ENCODE measurements around the gene PLEKHG4B.
"Not testable (repeated sequence)": the region's sequence is repeated elsewhere in the genome, so short reads cannot be mapped to it uniquely, and the experiment has no call there.

The PLEKHG4B gene

DNA sequence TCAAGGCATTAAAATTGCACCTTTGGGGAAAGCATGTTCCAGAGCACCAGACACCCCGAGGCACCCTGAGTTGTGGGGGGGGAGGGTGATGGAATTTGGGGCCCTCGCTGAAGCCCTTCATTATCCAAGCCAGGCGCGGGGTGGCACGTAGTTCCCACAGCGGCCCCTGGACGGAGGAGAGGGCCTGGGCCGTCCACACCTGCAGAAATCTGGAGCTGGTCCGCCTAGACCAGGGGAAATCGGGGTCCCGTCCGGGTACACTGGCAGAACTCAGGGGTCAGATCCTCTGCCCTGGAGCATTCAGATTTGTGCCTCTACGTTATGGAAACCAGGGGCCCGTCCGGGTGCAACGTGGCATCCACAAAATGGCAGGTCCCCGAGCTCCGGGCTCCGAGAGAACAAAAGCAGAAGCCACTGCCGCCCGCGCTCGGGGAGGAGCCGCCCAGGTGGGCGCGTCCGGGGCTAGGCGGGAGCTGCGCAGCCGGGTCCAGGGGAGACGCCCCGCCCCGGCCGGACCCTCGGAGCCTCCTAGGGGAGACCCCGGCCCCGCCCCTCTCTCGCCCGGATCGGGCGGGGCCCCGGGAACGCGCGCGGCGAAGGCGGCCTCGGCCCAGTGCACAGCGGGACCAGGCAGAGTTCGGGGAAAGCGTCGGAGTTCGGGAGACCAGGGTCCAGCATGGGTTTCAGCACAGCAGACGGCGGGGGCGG is at the start of gene PLEKHG4B:
Gene PLEKHG4B (plus strand): TSS at position 613 of the 708 bp plus-strand sequence. CDS start 64 bp downstream, at position 677.
- H3K27me3 Mint-ChIP-seq (ENCODE audit: low read depth): peaks cover 56% of the 10 kb centered on the region
- no peak within 1 kb of the TSS for H3K4me3 Mint-ChIP-seq
- H3K27ac Mint-ChIP-seq: no peak within 1 kb of the TSS
- no peaks in the 10 kb centered on the region for H3K36me3 Mint-ChIP-seq (ENCODE audit: low read depth)
- H3K9me3 Mint-ChIP-seq: no peaks in the 10 kb centered on the region
- H3K4me1 Mint-ChIP-seq (ENCODE audit: low read depth): no peaks in the 10 kb centered on the region

- Mint-ChIP-seq H3K9me3 (no peaks in the 10 kb centered on the region), H3K4me3 (no peak overlapping the region), H3K27ac (no peak overlapping the region), H3K4me1 (ENCODE audit: low read depth) (no peaks in the 10 kb centered on the region), H3K27me3 (ENCODE audit: low read depth) (no peaks in the 10 kb centered on the region), H3K36me3 (ENCODE audit: low read depth) (no peaks in the 10 kb centered on the region)
Observed at GRCh38 chr5:42250-42649, 49.7 kb upstream of the PLEKHG4B start.

DNA sequence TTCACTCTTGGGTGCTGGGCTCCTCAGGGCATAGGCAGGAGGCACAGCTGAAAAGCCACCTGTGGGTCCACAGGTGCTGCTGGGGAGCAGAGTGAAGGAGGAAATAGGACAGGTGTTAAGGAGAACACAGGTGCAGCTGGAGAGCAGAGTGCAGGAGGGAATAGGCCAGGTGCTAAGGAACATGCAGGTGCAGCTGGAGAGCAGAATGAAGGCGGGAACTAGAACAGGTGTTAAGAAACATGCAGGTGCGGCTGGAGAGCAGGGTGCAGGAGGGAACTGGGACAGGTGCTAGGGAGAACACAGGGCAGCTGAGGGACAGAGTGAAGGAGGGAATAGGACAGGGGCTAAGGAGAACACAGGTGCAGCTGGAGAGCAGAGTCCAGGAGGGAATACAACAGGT is 43.8 kb upstream of the PLEKHG4B start:
- Mint-ChIP-seq H3K4me3 (no peak overlapping the region), H3K27me3 (ENCODE audit: low read depth) (peaks cover 17% of the 10 kb centered on the region), H3K36me3 (ENCODE audit: low read depth) (no peaks in the 10 kb centered on the region), H3K4me1 (ENCODE audit: low read depth) (no peaks in the 10 kb centered on the region), H3K27ac (no peak overlapping the region), H3K9me3 (peaks cover 3% of the 10 kb centered on the region)

DNA sequence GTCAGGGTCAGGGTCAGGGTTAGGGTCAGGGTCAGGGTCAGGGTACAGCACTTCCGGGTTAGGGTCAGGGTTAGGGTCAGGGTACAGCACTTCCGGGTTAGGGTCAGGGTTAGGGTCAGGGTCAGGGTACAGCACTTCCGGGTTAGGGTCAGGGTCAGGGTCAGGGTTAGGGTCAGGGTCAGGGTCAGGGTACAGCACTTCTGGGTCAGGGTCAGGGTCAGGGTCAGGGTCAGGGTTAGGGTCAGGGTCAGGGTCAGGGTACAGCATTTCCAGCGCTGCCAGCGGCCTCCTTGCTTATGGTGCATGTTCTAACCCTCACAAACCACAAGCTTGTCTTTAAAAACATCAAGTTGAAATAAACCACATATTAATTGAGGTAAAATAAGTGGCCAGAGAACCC is 42.4 kb upstream of the PLEKHG4B start:
- not testable (repeated sequence) for H3K36me3 Mint-ChIP-seq (ENCODE audit: low read depth); H3K4me1 Mint-ChIP-seq (ENCODE audit: low read depth); H3K4me3 Mint-ChIP-seq; H3K27ac Mint-ChIP-seq; H3K9me3 Mint-ChIP-seq
- peaks cover 22% of the 10 kb centered on the region for H3K27me3 Mint-ChIP-seq (ENCODE audit: low read depth)

GRCh38 chr5:49953-50544 is 41.9 kb upstream of the PLEKHG4B start:
- peaks cover 3% of the 10 kb centered on the region for H3K9me3 Mint-ChIP-seq

GRCh38 chr5:50724-51499 is 41.1 kb upstream of the PLEKHG4B start:
- Mint-ChIP-seq H3K4me3 (no peak overlapping the region), H3K36me3 (ENCODE audit: low read depth) (no peaks in the 10 kb centered on the region), H3K27ac (no peak overlapping the region), H3K9me3 (peaks cover 3% of the 10 kb centered on the region), H3K4me1 (ENCODE audit: low read depth) (peaks cover 2% of the 10 kb centered on the region), H3K27me3 (ENCODE audit: low read depth) (peaks cover 34% of the 10 kb centered on the region)

More at GRCh38 chr5:49953-50544, 41.9 kb upstream of the PLEKHG4B start:
- H3K4me1 Mint-ChIP-seq (ENCODE audit: low read depth): no peaks in the 10 kb centered on the region
- H3K36me3 Mint-ChIP-seq (ENCODE audit: low read depth): no peaks in the 10 kb centered on the region
- H3K4me3 Mint-ChIP-seq: no peak overlapping the region
- peaks cover 27% of the 10 kb centered on the region for H3K27me3 Mint-ChIP-seq (ENCODE audit: low read depth)
- H3K27ac Mint-ChIP-seq: no peak overlapping the region

GRCh38 chr5:51500-51823 is 40.5 kb upstream of the PLEKHG4B start:
- Mint-ChIP-seq H3K4me3 (no peak overlapping the region), H3K27ac (no peak overlapping the region), H3K9me3 (peaks cover 3% of the 10 kb centered on the region), H3K4me1 (ENCODE audit: low read depth) (peaks cover 2% of the 10 kb centered on the region), H3K36me3 (ENCODE audit: low read depth) (no peaks in the 10 kb centered on the region), H3K27me3 (ENCODE audit: low read depth) (peaks cover 34% of the 10 kb centered on the region)

DNA sequence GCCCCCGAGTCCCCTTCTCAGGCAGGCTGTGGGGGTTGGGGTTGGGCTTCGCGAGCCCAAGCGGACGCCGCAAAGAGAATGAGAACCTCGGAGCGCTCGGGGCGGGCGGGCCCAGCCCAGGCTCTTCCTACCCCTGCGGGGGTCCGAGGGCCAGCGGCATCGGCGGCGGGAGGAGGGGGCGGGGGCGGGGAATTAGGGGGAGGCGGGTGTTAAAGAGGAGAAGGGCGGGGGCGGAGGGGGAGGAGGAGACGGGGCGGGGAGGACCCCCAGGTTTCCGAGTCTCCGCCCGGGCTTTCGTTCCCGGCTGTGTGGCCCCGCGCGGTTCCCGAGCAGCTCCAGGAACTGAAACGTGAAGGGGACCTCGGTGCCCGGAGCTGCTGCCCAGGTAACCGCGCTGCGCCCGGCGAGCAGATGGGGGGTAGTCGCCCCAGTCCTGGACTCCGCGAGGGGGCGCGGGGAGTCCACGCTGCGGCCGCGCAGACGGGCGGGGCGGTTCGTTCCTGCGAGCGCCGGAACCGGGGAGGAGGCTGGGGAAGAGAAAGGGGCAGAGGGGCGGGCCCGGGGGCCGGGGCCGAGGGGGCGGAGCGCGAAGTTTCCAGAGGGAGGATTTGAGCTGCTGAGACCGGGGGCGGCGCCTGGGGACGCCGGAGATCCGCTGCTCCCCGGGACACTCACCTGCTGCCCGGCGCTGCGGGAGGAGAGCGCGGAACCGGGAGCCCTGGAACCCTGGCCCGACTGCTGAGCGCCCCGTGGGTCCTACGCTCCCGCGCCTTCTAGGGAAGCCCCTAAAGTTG is 38.4 kb upstream of the PLEKHG4B start:
- no peaks in the 10 kb centered on the region for H3K36me3 Mint-ChIP-seq (ENCODE audit: low read depth)
- H3K4me3 Mint-ChIP-seq: no peak overlapping the region
- peaks cover 2% of the 10 kb centered on the region for H3K4me1 Mint-ChIP-seq (ENCODE audit: low read depth)
- no peak overlapping the region for H3K27ac Mint-ChIP-seq
- H3K27me3 Mint-ChIP-seq (ENCODE audit: low read depth): peaks cover 34% of the 10 kb centered on the region
- H3K9me3 Mint-ChIP-seq: peaks cover 3% of the 10 kb centered on the region

GRCh38 chr5:54175-54730 is 37.7 kb upstream of the PLEKHG4B start:
- Mint-ChIP-seq H3K4me3 (peak overlapping the region; percentile 40), H3K27me3 (ENCODE audit: low read depth) (peaks cover 34% of the 10 kb centered on the region), H3K36me3 (ENCODE audit: low read depth) (no peaks in the 10 kb centered on the region), H3K27ac (no peak overlapping the region), H3K4me1 (ENCODE audit: low read depth) (peaks cover 2% of the 10 kb centered on the region), H3K9me3 (peaks cover 3% of the 10 kb centered on the region)

- peak overlapping the region; percentile 45 for H3K4me3 Mint-ChIP-seq
- H3K27me3 Mint-ChIP-seq (ENCODE audit: low read depth): peaks cover 34% of the 10 kb centered on the region
Observed at GRCh38 chr5:54876-55569, 36.9 kb upstream of the PLEKHG4B start.

DNA sequence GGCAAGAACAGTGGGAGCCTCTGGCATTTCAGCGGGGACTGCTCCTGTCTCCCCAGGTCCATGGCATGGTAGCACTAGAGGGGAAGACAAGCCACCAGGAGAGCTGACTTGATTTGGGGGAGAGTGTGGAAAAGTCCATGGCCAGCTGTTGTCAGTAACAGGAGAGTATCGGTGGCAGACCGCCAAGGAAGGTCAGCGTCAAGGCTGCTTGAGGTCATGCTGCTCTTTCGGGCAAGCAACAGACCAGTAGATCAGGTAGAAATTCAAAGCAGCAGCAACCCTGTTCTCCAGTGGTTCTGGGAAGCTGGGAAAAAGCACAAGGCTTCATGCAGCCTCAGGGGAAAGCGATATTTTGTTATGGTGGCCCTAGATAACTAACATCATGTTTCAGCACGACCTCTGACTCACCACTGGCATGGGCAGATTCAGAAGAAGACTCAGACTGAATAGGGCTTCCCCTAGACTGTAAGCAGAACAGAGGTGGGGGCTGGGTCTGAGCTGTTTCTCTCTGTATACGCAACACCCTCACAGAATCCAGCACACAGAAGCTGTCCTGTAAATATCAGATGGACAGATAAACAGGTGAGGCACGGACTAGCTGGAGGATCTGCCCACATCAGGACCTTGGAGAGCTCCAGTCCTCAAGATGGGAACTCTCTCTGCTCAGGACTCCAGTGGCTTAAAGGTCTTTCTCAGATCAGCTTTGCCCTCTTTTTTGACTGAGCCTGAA is 35.2 kb upstream of the PLEKHG4B start:
- Mint-ChIP-seq H3K27me3 (ENCODE audit: low read depth) (peaks cover 33% of the 10 kb centered on the region), H3K4me1 (ENCODE audit: low read depth) (peaks cover 2% of the 10 kb centered on the region), H3K9me3 (no peaks in the 10 kb centered on the region), H3K27ac (no peak overlapping the region), H3K4me3 (no peak overlapping the region), H3K36me3 (ENCODE audit: low read depth) (no peaks in the 10 kb centered on the region)

More at GRCh38 chr5:54876-55569, 36.9 kb upstream of the PLEKHG4B start:
- Mint-ChIP-seq H3K9me3 (peaks cover 3% of the 10 kb centered on the region), H3K36me3 (ENCODE audit: low read depth) (no peaks in the 10 kb centered on the region), H3K4me1 (ENCODE audit: low read depth) (peaks cover 2% of the 10 kb centered on the region), H3K27ac (no peak overlapping the region)

- H3K27ac Mint-ChIP-seq; H3K4me3 Mint-ChIP-seq; H3K4me1 Mint-ChIP-seq (ENCODE audit: low read depth); H3K36me3 Mint-ChIP-seq (ENCODE audit: low read depth); H3K9me3 Mint-ChIP-seq: not testable (repeated sequence)
- H3K27me3 Mint-ChIP-seq (ENCODE audit: low read depth): peaks cover 13% of the 10 kb centered on the region
Observed at GRCh38 chr5:60250-60649, 31.7 kb upstream of the PLEKHG4B start.

DNA sequence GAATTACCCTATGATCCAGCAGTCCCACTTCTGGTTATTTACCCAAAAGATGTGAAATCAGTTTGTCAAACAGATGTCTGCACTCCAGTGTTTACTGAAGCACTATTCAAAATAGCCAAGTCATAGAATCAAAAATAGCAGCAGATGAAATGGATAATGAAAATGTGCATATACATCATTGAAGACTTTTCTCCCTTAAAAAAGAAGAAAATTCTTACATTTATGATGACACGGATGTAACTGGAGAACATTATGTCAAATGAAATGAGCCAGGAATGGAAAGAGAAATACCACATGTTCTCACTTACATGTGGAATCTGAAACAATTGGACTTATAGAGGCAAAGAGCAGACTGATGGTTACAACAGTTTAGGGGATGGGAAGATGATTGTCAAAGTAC is 21.5 kb upstream of the PLEKHG4B start:
- peaks cover 4% of the 10 kb centered on the region for H3K9me3 Mint-ChIP-seq
- H3K36me3 Mint-ChIP-seq (ENCODE audit: low read depth): no peaks in the 10 kb centered on the region
- H3K27me3 Mint-ChIP-seq (ENCODE audit: low read depth): no peaks in the 10 kb centered on the region

More for the DNA sequence above, 21.5 kb upstream of the PLEKHG4B start:
- H3K27ac Mint-ChIP-seq: no peak overlapping the region
- H3K4me1 Mint-ChIP-seq (ENCODE audit: low read depth): no peaks in the 10 kb centered on the region
- H3K4me3 Mint-ChIP-seq: no peak overlapping the region
